ENCODE results near the gene LYPD1.

DNA sequence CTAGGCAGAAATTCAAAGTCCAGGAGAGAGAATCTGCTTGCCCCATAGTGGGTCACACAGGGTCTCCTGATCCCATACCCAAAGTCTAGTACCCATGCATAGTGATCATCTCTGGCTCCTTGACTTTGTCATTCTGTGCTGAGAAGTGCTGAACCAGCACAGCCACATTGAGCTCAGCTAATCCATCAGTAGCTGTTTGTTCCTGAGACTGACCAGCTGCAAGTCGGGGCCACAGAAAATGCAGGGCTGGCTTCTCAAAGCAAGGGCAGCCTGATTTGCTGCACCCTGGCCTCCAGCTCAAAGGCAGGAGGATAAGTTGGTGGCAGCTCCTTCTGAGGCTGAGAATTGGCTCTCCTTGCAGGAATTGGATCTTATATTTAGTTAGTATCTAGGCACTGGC lies 72.2 kb downstream of the LYPD1 start:
- TF ChIP-seq, protein P1, sequence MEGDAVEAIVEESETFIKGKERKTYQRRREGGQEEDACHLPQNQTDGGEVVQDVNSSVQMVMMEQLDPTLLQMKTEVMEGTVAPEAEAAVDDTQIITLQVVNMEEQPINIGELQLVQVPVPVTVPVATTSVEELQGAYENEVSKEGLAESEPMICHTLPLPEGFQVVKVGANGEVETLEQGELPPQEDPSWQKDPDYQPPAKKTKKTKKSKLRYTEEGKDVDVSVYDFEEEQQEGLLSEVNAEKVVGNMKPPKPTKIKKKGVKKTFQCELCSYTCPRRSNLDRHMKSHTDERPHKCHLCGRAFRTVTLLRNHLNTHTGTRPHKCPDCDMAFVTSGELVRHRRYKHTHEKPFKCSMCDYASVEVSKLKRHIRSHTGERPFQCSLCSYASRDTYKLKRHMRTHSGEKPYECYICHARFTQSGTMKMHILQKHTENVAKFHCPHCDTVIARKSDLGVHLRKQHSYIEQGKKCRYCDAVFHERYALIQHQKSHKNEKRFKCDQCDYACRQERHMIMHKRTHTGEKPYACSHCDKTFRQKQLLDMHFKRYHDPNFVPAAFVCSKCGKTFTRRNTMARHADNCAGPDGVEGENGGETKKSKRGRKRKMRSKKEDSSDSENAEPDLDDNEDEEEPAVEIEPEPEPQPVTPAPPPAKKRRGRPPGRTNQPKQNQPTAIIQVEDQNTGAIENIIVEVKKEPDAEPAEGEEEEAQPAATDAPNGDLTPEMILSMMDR (IDR thresholded peaks at IDR 0.05) = no peak
- no peak for TF ChIP-seq EZH2phosphoT487 (IDR thresholded peaks at IDR 0.05)

All from neural progenitor cell (in vitro differentiated cells).